Activated T-cell treated with anti-CD3 and anti-CD28 coated beads, Interleukin-2, amount 50 U/mL, for 72 hours (primary cell): ENCODE data around the gene MAPK9. TPM values are rescaled to one million over a fixed set of nuclear protein-coding genes. Genes with fewer than 3 reads are reported as not detected.
A peak's percentile ranks its signal among the peaks of the same experiment; 100 is the strongest.
"Not testable (repeated sequence)": the region's sequence is repeated elsewhere in the genome, so short reads cannot be mapped to it uniquely, and the experiment has no call there.

ENCODE experiments used
- ATAC-seq, 2 donors: fragments of 150-1000 bp; cut with Tn5 transposase; replicated peaks in 1 of 2; 2 replicates each; pipeline ENCODE4 v1.10.0; 2021; ENCODE audit warnings: moderate library complexity in 2 of 2, mild to moderate bottlenecking in 1 of 2
- DNase-seq, 2 donors: peaks; one replicate each; pipeline ENCODE4 v3.0.0; 2021 to 2022; ENCODE audit warnings: mixed read lengths in 1 of 2
- H3K27ac Mint-ChIP-seq: one replicate; pipeline ENCODE4 v1.8.0; 2022; ENCODE audit warnings: mild to moderate bottlenecking, moderate library complexity, mixed read lengths
- H3K27me3 Mint-ChIP-seq: one replicate; pipeline ENCODE4 v1.8.0; 2022; ENCODE audit warnings: low read depth, mixed read lengths
- H3K36me3 Mint-ChIP-seq, 2 donors: one replicate each; pipeline ENCODE4 v1.8.0; 2022; ENCODE audit warnings: mixed read lengths in 2 of 2, mild to moderate bottlenecking in 1 of 2; ENCODE audit not compliant: insufficient read depth in 2 of 2
- H3K4me1 Mint-ChIP-seq: one replicate; pipeline ENCODE4 v1.8.0; 2022; ENCODE audit warnings: low read depth, mixed read lengths
- H3K4me3 Mint-ChIP-seq, 2 donors: one replicate each; pipeline ENCODE4 v1.8.0; 2022; ENCODE audit warnings: mild to moderate bottlenecking in 2 of 2, mixed read lengths in 2 of 2, moderate library complexity in 2 of 2
- H3K9me3 Mint-ChIP-seq, 2 donors: one replicate each; pipeline ENCODE4 v1.8.0; 2022; ENCODE audit warnings: mixed read lengths in 2 of 2
- total RNA-seq, 2 donors: library from RNA; stranded (reverse); gene quantifications; one replicate each; pipeline ENCODE4 v1.2.3, GENCODE V29; 2022

MAPK9 gene
- total RNA-seq, 2 donors from 2014 or later: 39.7 to 50.3 TPM

- peaks cover 5% of the 10 kb centered on the region for H3K27me3 Mint-ChIP-seq
- no peak overlapping the region for H3K4me3 Mint-ChIP-seq
- no peaks in the 10 kb centered on the region for H3K9me3 Mint-ChIP-seq
- H3K4me1 Mint-ChIP-seq: no peaks in the 10 kb centered on the region
- H3K27ac Mint-ChIP-seq: no peak overlapping the region
- peaks cover 0 to 1% of the 10 kb centered on the region in 2 donors for H3K36me3 Mint-ChIP-seq
- DNase-seq: peak; percentile 76 to 80
- peak; percentile 48 to 77 for ATAC-seq
Measured at GRCh38 chr5:180315762-180316212, 23.9 kb upstream of the MAPK9 start.

- no peak overlapping the region for H3K27ac Mint-ChIP-seq
- ATAC-seq (peak; percentile 26 to 96), DNase-seq (peak in 1 of 2 donors; percentile 79)
- no peaks in the 10 kb centered on the region for H3K27me3 Mint-ChIP-seq
- H3K9me3 Mint-ChIP-seq: no peaks in the 10 kb centered on the region
- H3K4me3 Mint-ChIP-seq: peak overlapping the region in 1 of 2 donors; percentile 71
- no peaks in the 10 kb centered on the region for H3K4me1 Mint-ChIP-seq
- peaks cover 0 to 1% of the 10 kb centered on the region in 2 donors for H3K36me3 Mint-ChIP-seq
Measured at GRCh38 chr5:180313677-180314505, 22.0 kb upstream of the MAPK9 start.

DNA sequence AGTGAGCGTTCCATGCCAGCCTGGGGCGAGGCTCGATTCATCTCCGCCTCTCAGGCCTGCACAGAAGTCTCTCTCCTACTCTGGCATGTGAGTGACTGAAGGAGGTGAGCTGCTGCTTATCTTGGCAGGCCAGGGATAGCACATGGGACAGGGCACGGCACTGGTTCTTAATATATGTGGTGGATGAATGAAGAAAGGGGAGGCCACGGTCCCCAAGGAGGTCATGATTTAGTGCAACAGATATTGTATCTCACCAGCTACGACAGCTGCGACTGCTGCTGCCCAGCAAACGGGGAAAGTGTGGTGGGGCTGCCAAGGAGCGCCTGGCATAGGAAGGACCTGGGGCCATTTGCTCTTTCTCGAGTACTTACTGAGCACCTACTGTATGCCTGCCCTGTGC, 19.3 kb upstream of the MAPK9 start:
- H3K9me3 Mint-ChIP-seq: no peaks in the 10 kb centered on the region
- no peak for DNase-seq
- no peak overlapping the region for H3K27ac Mint-ChIP-seq
- no peaks in the 10 kb centered on the region for H3K27me3 Mint-ChIP-seq
- H3K4me3 Mint-ChIP-seq: peak overlapping the region in 1 of 2 donors; percentile 24
- H3K4me1 Mint-ChIP-seq: no peaks in the 10 kb centered on the region
- peaks cover 0 to 1% of the 10 kb centered on the region in 2 donors for H3K36me3 Mint-ChIP-seq
- no peak for ATAC-seq

GRCh38 chr5:180306796-180307195, 14.9 kb upstream of the MAPK9 start:
- no peaks in the 10 kb centered on the region for H3K27me3 Mint-ChIP-seq
- H3K4me3 Mint-ChIP-seq: no peak overlapping the region
- H3K36me3 Mint-ChIP-seq: peaks cover 0 to 1% of the 10 kb centered on the region in 2 donors
- H3K4me1 Mint-ChIP-seq: no peaks in the 10 kb centered on the region
- H3K27ac Mint-ChIP-seq: no peak overlapping the region
- ATAC-seq: no peak
- no peaks in the 10 kb centered on the region for H3K9me3 Mint-ChIP-seq
- DNase-seq: no peak

GRCh38 chr5:180305481-180305880, 13.6 kb upstream of the MAPK9 start:
- no peak for ATAC-seq
- Mint-ChIP-seq H3K9me3 (no peaks in the 10 kb centered on the region), H3K4me1 (no peaks in the 10 kb centered on the region), H3K4me3 (no peak overlapping the region), H3K36me3 (no peaks in the 10 kb centered on the region), H3K27ac (no peak overlapping the region), H3K27me3 (peaks cover 5% of the 10 kb centered on the region)
- no peak for DNase-seq

DNA sequence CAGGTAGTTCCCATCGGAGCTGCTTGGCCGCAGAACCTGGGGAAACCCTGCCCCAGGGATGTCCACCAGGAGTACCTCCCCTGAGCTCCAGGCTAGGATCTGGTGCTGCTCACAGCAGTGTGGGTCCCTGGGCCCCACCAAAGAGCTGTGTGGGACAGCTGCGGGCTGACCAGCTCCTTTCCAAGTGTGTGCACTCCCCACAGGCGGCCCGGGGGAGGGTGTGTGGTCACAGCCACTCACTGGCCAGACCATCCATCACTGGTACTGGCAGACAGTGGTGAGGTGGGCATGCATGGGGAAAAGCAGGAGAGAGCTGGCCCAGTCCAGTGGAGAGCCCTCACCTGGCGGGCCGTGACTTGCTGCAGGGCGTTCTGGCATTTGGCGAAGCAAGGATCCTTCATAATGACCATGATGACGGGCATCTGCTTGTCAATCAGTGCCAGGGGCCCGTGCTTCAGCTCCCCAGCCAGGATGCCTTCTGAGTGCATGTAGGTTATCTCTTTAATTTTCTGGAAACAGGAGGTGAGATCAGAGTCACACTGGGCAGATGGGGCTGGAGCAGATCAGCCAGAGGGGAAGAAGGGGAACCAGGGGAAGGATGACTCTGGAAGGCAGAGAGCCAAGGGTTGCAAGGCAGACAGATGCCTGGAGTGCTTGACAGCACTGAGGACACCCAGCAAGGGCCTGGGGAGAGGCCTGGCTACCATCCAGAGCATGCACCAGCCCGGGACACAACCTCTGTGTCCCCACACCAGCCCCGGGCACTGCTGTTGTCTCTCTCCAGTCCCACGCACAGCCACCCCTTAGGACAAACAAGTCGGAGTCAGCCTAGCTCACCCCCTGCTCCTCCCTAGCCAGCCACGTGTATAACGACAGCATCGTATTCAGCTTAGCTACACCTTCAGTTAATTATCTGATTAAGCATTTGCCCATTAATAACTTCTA, 12.8 kb upstream of the MAPK9 start:
- no peak for DNase-seq
- Mint-ChIP-seq H3K9me3 (no peaks in the 10 kb centered on the region), H3K27ac (no peak overlapping the region), H3K4me3 (no peak overlapping the region), H3K36me3 (no peaks in the 10 kb centered on the region), H3K4me1 (no peaks in the 10 kb centered on the region), H3K27me3 (peaks cover 5% of the 10 kb centered on the region)
- ATAC-seq: no peak

GRCh38 chr5:180304016-180304292, 12.1 kb upstream of the MAPK9 start:
- Mint-ChIP-seq H3K9me3 (no peaks in the 10 kb centered on the region), H3K4me3 (no peak overlapping the region), H3K27me3 (peaks cover 5% of the 10 kb centered on the region), H3K27ac (no peak overlapping the region), H3K36me3 (no peaks in the 10 kb centered on the region), H3K4me1 (no peaks in the 10 kb centered on the region)
- no peak for DNase-seq
- no peak for ATAC-seq

GRCh38 chr5:180303226-180304015, 11.5 kb upstream of the MAPK9 start:
- H3K4me3 Mint-ChIP-seq: no peak overlapping the region
- H3K9me3 Mint-ChIP-seq: no peaks in the 10 kb centered on the region
- ATAC-seq (no peak), DNase-seq (no peak)
- H3K27me3 Mint-ChIP-seq: peaks cover 5% of the 10 kb centered on the region
- no peaks in the 10 kb centered on the region for H3K4me1 Mint-ChIP-seq
- no peaks in the 10 kb centered on the region for H3K36me3 Mint-ChIP-seq
- no peak overlapping the region for H3K27ac Mint-ChIP-seq

- ATAC-seq: no peak
- peaks cover 5% of the 10 kb centered on the region for H3K27me3 Mint-ChIP-seq
- no peaks in the 10 kb centered on the region for H3K9me3 Mint-ChIP-seq
- H3K4me3 Mint-ChIP-seq: no peak overlapping the region
- no peaks in the 10 kb centered on the region for H3K4me1 Mint-ChIP-seq
- no peak for DNase-seq
- no peaks in the 10 kb centered on the region for H3K36me3 Mint-ChIP-seq
- no peak overlapping the region for H3K27ac Mint-ChIP-seq
Measured at GRCh38 chr5:180302256-180302655, 10.4 kb upstream of the MAPK9 start.

- Mint-ChIP-seq H3K9me3 (no peaks in the 10 kb centered on the region), H3K4me3 (no peak overlapping the region), H3K27me3 (peaks cover 5% of the 10 kb centered on the region), H3K4me1 (no peaks in the 10 kb centered on the region), H3K36me3 (no peaks in the 10 kb centered on the region), H3K27ac (no peak overlapping the region)
- no peak for DNase-seq
- no peak for ATAC-seq
Measured at GRCh38 chr5:180301253-180301652, 9.4 kb upstream of the MAPK9 start.

- no peaks in the 10 kb centered on the region for H3K4me1 Mint-ChIP-seq
- no peaks in the 10 kb centered on the region for H3K9me3 Mint-ChIP-seq
- DNase-seq (no peak), ATAC-seq (no peak)
- H3K4me3 Mint-ChIP-seq: no peak overlapping the region
- H3K27me3 Mint-ChIP-seq: peaks cover 5% of the 10 kb centered on the region
- no peaks in the 10 kb centered on the region for H3K36me3 Mint-ChIP-seq
- no peak overlapping the region for H3K27ac Mint-ChIP-seq
Measured at GRCh38 chr5:180299526-180299925, 7.6 kb upstream of the MAPK9 start.

GRCh38 chr5:180299014-180299413, 7.1 kb upstream of the MAPK9 start:
- not testable (repeated sequence) for DNase-seq

More at GRCh38 chr5:180299014-180299413, 7.1 kb upstream of the MAPK9 start:
- not testable (repeated sequence) for H3K27me3 Mint-ChIP-seq, H3K27ac Mint-ChIP-seq, H3K4me3 Mint-ChIP-seq, H3K36me3 Mint-ChIP-seq, ATAC-seq, H3K4me1 Mint-ChIP-seq, H3K9me3 Mint-ChIP-seq
